Stomach (tissue), 4 donors: ENCODE data around the gene LEMD3.

Experiments used
- EP300 ChIP-seq: sonication (generic); formaldehyde crosslinking; IDR thresholded peaks from one replicate; pipeline ENCODE4 v1.6.1; 2017; ENCODE audit warnings: antibody characterized with exemption
- POLR2A ChIP-seq, 4 donors: fragments of 450-650 bp; IDR thresholded peaks; one replicate each; pipeline ENCODE4 v1.6.1; 2016; ENCODE audit warnings: antibody characterized with exemption in 4 of 4, control low read depth in 2 of 4, mild to moderate bottlenecking in 1 of 4, moderate library complexity in 1 of 4
- POLR2AphosphoS5 ChIP-seq, 3 donors: sonication (generic); formaldehyde crosslinking; IDR thresholded peaks; one replicate each; pipeline ENCODE4 v1.6.1; 2016; ENCODE audit warnings: antibody characterized with exemption in 3 of 3

DNA sequence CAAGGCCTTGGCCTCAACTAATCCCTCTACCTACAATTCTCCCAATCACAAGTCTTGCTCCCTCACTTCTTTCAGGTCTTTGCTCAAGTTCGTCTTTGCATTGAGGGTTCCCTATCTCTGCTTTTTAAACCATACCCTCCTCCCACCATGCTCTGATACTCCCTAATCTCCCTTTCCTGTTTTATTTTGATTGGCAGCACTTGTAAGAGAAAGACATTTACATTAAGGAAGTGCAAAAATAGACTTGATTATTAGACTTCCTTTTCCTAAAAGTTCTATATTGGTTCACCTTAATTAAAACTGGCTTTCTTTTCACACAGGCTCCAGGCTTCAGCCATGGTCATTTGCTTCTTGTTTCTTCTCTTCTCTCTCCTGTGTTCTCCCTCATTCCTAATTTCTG, 30.0 kb upstream of the LEMD3 start:
- TF ChIP-seq EP300 (no peak), POLR2AphosphoS5 (IDR thresholded peaks at IDR 0.05) (no peak), POLR2A (IDR thresholded peaks at IDR 0.05) (no peak)
